Transverse colon (tissue), 4 donors: ENCODE measurements around the gene KCTD16. TPM values are rescaled to one million over a fixed set of nuclear protein-coding genes. Genes with fewer than 3 reads are reported as not detected.

ENCODE experiments used
- DNase-seq: peaks from one replicate; pipeline ENCODE4 v3.0.0-alpha.2; 2019
- H3K27ac ChIP-seq, 4 donors: fragments of 200-600 bp; sonication (generic); 2 replicates each; pipeline ENCODE4 v1.5.1; 2016 to 2018; ENCODE audit warnings: inconsistent platforms in 4 of 4
- H3K27me3 ChIP-seq: fragments of 200-600 bp; sonication (generic); 2 replicates; pipeline ENCODE4 v1.5.1; 2017; ENCODE audit warnings: inconsistent platforms
- H3K36me3 ChIP-seq, 4 donors: fragments of 200-600 bp; sonication (generic); 2 replicates each; pipeline ENCODE4 v1.5.1; 2017 to 2019; ENCODE audit warnings: inconsistent platforms in 4 of 4
- H3K4me1 ChIP-seq, 4 donors: fragments of 200-600 bp; sonication (generic); 2 replicates each; pipeline ENCODE4 v1.5.1; 2017 to 2020; ENCODE audit warnings: inconsistent platforms in 4 of 4
- H3K4me3 ChIP-seq, 4 donors: fragments of 200-600 bp; sonication (generic); 1 replicate in 1 of 4; 2 replicates in 3 of 4; pipeline versions ENCODE4 v1.5.1 to v1.6.1; 2017 to 2019; ENCODE audit warnings: inconsistent platforms in 4 of 4
- H3K9me3 ChIP-seq, 2 donors: fragments of 200-600 bp; sonication (generic); 2 replicates each; pipeline ENCODE4 v1.5.1; 2017 to 2019; ENCODE audit warnings: inconsistent platforms in 2 of 2
- EP300 ChIP-seq: sonication (generic); formaldehyde crosslinking; IDR thresholded peaks from one replicate; pipeline ENCODE4 v1.6.1; 2017; ENCODE audit warnings: antibody characterized with exemption, low read depth
- POLR2A ChIP-seq: fragments of 450-650 bp; IDR thresholded peaks from one replicate; pipeline ENCODE4 v1.6.1; 2016; ENCODE audit warnings: antibody characterized with exemption, mild to moderate bottlenecking, moderate library complexity
- POLR2AphosphoS5 ChIP-seq, 3 donors: sonication (generic); formaldehyde crosslinking; IDR thresholded peaks; one replicate each; pipeline ENCODE4 v1.6.1; 2016; ENCODE audit warnings: antibody characterized with exemption in 3 of 3
- WGBS, 2 donors: methylation state at CpG; one replicate each; pipeline ENCODE4 v1.1.5; 2018; ENCODE audit warnings: low coverage in 1 of 2; 5-methylcytosine and 5-hydroxymethylcytosine counted together
- in situ Hi-C, 4 donors: fragments of 200-750 bp; cut with MboI; loops; one replicate each; pipeline versions ENCODE4 v1.15.0 to v1.15.1; 2017; ENCODE audit warnings: low sequenced_read_pairs in 3 of 4, low pct_ligation_motif_present in 1 of 4, low pct_unique_long_range_greater_than_20kb in 1 of 4
- intact Hi-C: fragments of 100-400 bp; cut with DNase I; formaldehyde crosslinking; loops from one replicate; pipeline ENCODE4 v1.15.1; 2023; ENCODE audit warnings: low total_unique reads
- total RNA-seq, 4 donors: library from RNA; depleted of rRNA; stranded (reverse); fragments of >200 nt; gene quantifications; one replicate each; pipeline ENCODE4 v1.1.0, GENCODE V29; 2016
- TF ChIP-seq, protein P1 (sequence below), 5 experiments: fragments of 200-600 bp in 3 of 5; fragments of 450-650 bp in 2 of 5; sonication (generic) in 3 of 5; IDR thresholded peaks; 1 replicate in 2 of 5; 2 replicates in 3 of 5; pipeline ENCODE4 v1.5.1; 2016 to 2017; ENCODE audit warnings: antibody characterized with exemption in 5 of 5, inconsistent platforms in 3 of 5, mild to moderate bottlenecking in 2 of 5, moderate library complexity in 1 of 5

Gene KCTD16
- total RNA-seq, 4 donors from 2014 or later: under 0.01 to 0.14 TPM; not detected in 2

- Histone ChIP-seq H3K36me3 (no peaks in the 10 kb centered on the region), H3K27me3 (no peaks in the 10 kb centered on the region), H3K9me3 (no peaks in the 10 kb centered on the region), H3K4me3 (no peak overlapping the region), H3K27ac (no peak overlapping the region), H3K4me1 (no peaks in the 10 kb centered on the region)
- in situ Hi-C loops (no loop called here), intact Hi-C loops (no loop called here)
- no peak for DNase-seq
- 89 to 100% methylated on average over 2 of the region's 2 CpGs for WGBS, 2 donors
- TF ChIP-seq, protein P1, sequence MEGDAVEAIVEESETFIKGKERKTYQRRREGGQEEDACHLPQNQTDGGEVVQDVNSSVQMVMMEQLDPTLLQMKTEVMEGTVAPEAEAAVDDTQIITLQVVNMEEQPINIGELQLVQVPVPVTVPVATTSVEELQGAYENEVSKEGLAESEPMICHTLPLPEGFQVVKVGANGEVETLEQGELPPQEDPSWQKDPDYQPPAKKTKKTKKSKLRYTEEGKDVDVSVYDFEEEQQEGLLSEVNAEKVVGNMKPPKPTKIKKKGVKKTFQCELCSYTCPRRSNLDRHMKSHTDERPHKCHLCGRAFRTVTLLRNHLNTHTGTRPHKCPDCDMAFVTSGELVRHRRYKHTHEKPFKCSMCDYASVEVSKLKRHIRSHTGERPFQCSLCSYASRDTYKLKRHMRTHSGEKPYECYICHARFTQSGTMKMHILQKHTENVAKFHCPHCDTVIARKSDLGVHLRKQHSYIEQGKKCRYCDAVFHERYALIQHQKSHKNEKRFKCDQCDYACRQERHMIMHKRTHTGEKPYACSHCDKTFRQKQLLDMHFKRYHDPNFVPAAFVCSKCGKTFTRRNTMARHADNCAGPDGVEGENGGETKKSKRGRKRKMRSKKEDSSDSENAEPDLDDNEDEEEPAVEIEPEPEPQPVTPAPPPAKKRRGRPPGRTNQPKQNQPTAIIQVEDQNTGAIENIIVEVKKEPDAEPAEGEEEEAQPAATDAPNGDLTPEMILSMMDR (IDR thresholded peaks at IDR 0.05): no peak
- TF ChIP-seq EP300 (no peak), POLR2A (no peak), POLR2AphosphoS5 (IDR thresholded peaks at IDR 0.05) (no peak)
Observed at GRCh38 chr5:144289277-144289676, 118.6 kb downstream of the KCTD16 start.

DNA sequence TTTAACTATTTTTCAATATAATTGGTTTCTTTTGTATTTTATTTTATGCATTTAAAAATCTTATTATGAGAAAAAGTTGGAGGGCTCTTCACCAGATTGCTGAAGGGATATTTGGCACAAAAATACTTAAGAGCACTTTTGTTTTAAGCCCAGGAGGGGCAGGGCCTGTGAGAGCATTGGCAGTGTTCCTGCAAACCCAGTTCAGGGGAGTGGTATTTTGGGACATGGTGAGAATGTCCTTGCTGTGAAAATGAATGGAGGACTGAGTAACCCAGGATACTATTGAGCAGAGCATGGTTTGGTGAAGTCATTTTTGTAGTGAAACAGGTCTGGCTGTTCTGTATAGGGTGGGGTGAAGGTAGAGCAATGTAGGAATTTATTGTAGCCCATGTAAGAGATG is 121.4 kb downstream of the KCTD16 start:
- no peak overlapping the region for H3K27ac ChIP-seq
- H3K27me3 ChIP-seq: no peaks in the 10 kb centered on the region
- in situ Hi-C loops (no loop called here), intact Hi-C loops (no loop called here)
- H3K4me3 ChIP-seq: no peak overlapping the region
- H3K36me3 ChIP-seq: no peaks in the 10 kb centered on the region
- H3K4me1 ChIP-seq: no peaks in the 10 kb centered on the region
- TF ChIP-seq EP300 (no peak), POLR2A (no peak), POLR2AphosphoS5 (IDR thresholded peaks at IDR 0.05) (no peak)
- TF ChIP-seq, protein P1 (IDR thresholded peaks at IDR 0.05): no peak
- DNase-seq: no peak
- no peaks in the 10 kb centered on the region for H3K9me3 ChIP-seq

DNA sequence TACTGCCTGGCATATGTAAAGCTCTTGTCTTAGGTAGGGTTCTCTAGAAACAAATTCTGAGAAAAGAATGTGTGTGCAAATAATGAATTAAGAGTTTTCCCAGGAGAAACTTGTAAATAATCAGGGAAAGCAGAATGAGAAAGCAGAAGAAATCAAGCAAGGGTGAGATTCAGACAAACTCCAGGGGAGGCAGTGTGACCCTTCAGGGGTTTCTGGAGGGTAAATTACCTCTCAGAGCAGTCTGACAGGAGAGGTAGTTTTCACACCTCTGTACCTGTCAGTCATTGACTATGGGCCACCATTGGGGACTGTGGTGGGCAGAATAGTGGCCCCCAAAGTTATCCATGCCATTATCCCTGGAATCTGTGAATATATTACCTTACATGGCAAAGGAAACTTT is 124.6 kb downstream of the KCTD16 start:
- H3K36me3 ChIP-seq: no peaks in the 10 kb centered on the region
- TF ChIP-seq POLR2AphosphoS5 (IDR thresholded peaks at IDR 0.05) (no peak), POLR2A (no peak), EP300 (no peak)
- TF ChIP-seq, protein P1 (IDR thresholded peaks at IDR 0.05): no peak
- no peaks in the 10 kb centered on the region for H3K9me3 ChIP-seq
- no peak overlapping the region for H3K4me3 ChIP-seq
- intact Hi-C loops (no loop called here), in situ Hi-C loops (no loop called here)
- no peaks in the 10 kb centered on the region for H3K4me1 ChIP-seq
- DNase-seq: no peak
- no peak overlapping the region for H3K27ac ChIP-seq
- no peaks in the 10 kb centered on the region for H3K27me3 ChIP-seq

GRCh38 chr5:144297081-144297480 is 126.4 kb downstream of the KCTD16 start:
- WGBS, 2 donors: 76 to 90% methylated on average over 3 of the region's 3 CpGs
- DNase-seq: no peak
- Histone ChIP-seq H3K4me1 (no peaks in the 10 kb centered on the region), H3K27me3 (no peaks in the 10 kb centered on the region), H3K36me3 (no peaks in the 10 kb centered on the region), H3K27ac (no peak overlapping the region), H3K4me3 (no peak overlapping the region), H3K9me3 (no peaks in the 10 kb centered on the region)
- intact Hi-C loops: no loop called here
- TF ChIP-seq EP300 (no peak), POLR2A (no peak), POLR2AphosphoS5 (IDR thresholded peaks at IDR 0.05) (no peak)
- TF ChIP-seq, protein P1 (IDR thresholded peaks at IDR 0.05): no peak
- in situ Hi-C loops: no loop called here
